GM03348 (cell line): ENCODE data around the gene NEIL3.

Experiments used
- DNase-seq: peaks from one replicate; pipeline ENCODE4 v3.0.0; 2012; ENCODE audit warnings: low spot score

The NEIL3 gene

GRCh38 chr4:177411996-177412395, 102.3 kb downstream of the NEIL3 start:
- no peak for DNase-seq
